HL-60 (cell line): ENCODE measurements around the gene NKD1.

Experiments used
- CTCF ChIP-seq: IDR thresholded peaks from one replicate; pipeline ENCODE4 v1.5.1; 2011; ENCODE audit warnings: low read length, control low read depth, inconsistent platforms; ENCODE audit not compliant: insufficient read depth
- GABPA ChIP-seq: IDR thresholded peaks from 2 replicates; pipeline ENCODE4 v1.6.1; 2012; ENCODE audit warnings: low read depth
- POLR2AphosphoS5 ChIP-seq: IDR thresholded peaks from 2 replicates; pipeline ENCODE4 v1.6.1; 2012; ENCODE audit warnings: low read depth
- SPI1 ChIP-seq: IDR thresholded peaks from 2 replicates; pipeline ENCODE4 v1.6.1; 2012; ENCODE audit warnings: low read depth, mild to moderate bottlenecking, borderline replicate concordance
- TF ChIP-seq, protein P1 (sequence below): IDR thresholded peaks from 2 replicates; pipeline ENCODE4 v1.6.1; 2012; ENCODE audit warnings: low read depth; ENCODE audit not compliant: insufficient replicate concordance

- TF ChIP-seq CTCF (no peak), POLR2AphosphoS5 (no peak), GABPA (no peak), SPI1 (no peak)
- TF ChIP-seq, protein P1, sequence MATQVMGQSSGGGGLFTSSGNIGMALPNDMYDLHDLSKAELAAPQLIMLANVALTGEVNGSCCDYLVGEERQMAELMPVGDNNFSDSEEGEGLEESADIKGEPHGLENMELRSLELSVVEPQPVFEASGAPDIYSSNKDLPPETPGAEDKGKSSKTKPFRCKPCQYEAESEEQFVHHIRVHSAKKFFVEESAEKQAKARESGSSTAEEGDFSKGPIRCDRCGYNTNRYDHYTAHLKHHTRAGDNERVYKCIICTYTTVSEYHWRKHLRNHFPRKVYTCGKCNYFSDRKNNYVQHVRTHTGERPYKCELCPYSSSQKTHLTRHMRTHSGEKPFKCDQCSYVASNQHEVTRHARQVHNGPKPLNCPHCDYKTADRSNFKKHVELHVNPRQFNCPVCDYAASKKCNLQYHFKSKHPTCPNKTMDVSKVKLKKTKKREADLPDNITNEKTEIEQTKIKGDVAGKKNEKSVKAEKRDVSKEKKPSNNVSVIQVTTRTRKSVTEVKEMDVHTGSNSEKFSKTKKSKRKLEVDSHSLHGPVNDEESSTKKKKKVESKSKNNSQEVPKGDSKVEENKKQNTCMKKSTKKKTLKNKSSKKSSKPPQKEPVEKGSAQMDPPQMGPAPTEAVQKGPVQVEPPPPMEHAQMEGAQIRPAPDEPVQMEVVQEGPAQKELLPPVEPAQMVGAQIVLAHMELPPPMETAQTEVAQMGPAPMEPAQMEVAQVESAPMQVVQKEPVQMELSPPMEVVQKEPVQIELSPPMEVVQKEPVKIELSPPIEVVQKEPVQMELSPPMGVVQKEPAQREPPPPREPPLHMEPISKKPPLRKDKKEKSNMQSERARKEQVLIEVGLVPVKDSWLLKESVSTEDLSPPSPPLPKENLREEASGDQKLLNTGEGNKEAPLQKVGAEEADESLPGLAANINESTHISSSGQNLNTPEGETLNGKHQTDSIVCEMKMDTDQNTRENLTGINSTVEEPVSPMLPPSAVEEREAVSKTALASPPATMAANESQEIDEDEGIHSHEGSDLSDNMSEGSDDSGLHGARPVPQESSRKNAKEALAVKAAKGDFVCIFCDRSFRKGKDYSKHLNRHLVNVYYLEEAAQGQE, result no peak
Observed at GRCh38 chr16:50507397-50507796, 40.8 kb upstream of the NKD1 start.
